Vagina (tissue), 2 donors: Measurements from ENCODE around the gene LOXL4.

ENCODE experiments used
- POLR2A ChIP-seq, 2 donors: fragments of 450-650 bp; IDR thresholded peaks; one replicate each; pipeline ENCODE4 v1.6.1; 2017; ENCODE audit warnings: antibody characterized with exemption in 2 of 2, mild to moderate bottlenecking in 2 of 2, moderate library complexity in 2 of 2
- POLR2AphosphoS5 ChIP-seq, 2 donors: sonication (generic); formaldehyde crosslinking; IDR thresholded peaks; one replicate each; pipeline ENCODE4 v1.9.0; 2017; ENCODE audit warnings: antibody characterized with exemption in 2 of 2, mild to moderate bottlenecking in 2 of 2, low read depth in 1 of 2; ENCODE audit not compliant: insufficient read depth in 1 of 2
- TF ChIP-seq, protein P1 (sequence below), 3 experiments: fragments of 450-650 bp in 2 of 3; fragments of 200-600 bp in 1 of 3; sonication (generic) in 1 of 3; IDR thresholded peaks; one replicate each; pipeline ENCODE4 v1.5.1; 2017 to 2019; ENCODE audit warnings: antibody characterized with exemption in 3 of 3, mild to moderate bottlenecking in 2 of 3, moderate library complexity in 2 of 3

DNA sequence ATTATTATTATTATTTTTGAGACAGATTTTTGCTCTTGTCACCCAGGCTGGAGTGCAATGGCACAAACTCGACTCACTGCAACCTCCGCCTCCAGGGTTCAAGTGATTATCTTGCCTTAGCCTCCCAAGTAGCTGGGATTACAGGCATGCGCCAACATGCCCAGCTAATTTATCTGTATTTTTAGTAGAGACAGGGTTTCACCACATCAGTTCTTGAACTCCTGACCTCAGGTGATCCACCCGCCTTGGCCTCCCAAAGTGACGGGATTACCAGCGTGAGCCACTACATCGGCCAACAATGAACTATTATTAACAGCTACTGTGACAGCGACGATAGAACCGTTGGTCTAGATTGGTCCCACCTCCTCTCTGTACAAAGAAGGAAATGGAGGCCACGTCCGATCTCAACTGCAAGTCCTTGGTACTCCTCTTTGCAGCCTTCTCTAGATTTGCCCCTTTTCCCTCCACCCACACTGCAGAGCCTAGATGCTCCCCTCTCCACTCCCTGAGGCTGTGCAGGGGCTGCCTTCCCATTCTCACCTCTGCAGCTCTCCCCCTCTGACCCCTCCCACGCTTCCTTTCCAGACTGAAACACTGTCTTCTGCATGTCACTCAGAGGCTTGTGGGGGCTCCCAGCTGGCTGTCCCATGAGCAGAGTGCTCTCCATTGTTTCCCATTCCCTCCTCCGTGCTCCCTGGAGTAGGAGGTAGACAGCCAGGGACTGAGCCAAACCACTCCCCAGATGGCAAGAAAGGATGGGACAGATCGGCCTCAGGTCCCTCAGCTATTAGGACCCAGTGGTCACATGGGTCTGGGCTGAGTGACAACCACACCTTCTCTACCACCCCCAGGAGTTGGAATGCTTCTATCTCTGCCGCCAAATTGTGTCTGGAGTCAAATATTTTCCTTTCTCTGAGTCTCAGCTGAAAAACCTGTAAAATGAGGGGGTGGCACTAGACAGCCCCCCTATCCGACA, 2.3 kb downstream of the LOXL4 start:
- TF ChIP-seq, protein P1, sequence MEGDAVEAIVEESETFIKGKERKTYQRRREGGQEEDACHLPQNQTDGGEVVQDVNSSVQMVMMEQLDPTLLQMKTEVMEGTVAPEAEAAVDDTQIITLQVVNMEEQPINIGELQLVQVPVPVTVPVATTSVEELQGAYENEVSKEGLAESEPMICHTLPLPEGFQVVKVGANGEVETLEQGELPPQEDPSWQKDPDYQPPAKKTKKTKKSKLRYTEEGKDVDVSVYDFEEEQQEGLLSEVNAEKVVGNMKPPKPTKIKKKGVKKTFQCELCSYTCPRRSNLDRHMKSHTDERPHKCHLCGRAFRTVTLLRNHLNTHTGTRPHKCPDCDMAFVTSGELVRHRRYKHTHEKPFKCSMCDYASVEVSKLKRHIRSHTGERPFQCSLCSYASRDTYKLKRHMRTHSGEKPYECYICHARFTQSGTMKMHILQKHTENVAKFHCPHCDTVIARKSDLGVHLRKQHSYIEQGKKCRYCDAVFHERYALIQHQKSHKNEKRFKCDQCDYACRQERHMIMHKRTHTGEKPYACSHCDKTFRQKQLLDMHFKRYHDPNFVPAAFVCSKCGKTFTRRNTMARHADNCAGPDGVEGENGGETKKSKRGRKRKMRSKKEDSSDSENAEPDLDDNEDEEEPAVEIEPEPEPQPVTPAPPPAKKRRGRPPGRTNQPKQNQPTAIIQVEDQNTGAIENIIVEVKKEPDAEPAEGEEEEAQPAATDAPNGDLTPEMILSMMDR (IDR thresholded peaks at IDR 0.05), result no peak
- TF ChIP-seq POLR2A (IDR thresholded peaks at IDR 0.05) (no peak), POLR2AphosphoS5 (IDR thresholded peaks at IDR 0.05; ENCODE audit: insufficient read depth in 1 of 2, low read depth in 1 of 2) (no peak)
